ENCODE measurements around the gene BCAS3. TPM values are rescaled to one million over a fixed set of nuclear protein-coding genes. Genes with fewer than 3 reads are reported as not detected.

Gene BCAS3
- total RNA-seq, 4 donors from 2014 or later, result 42.1 to 84.7 (median 54.1) TPM

DNA sequence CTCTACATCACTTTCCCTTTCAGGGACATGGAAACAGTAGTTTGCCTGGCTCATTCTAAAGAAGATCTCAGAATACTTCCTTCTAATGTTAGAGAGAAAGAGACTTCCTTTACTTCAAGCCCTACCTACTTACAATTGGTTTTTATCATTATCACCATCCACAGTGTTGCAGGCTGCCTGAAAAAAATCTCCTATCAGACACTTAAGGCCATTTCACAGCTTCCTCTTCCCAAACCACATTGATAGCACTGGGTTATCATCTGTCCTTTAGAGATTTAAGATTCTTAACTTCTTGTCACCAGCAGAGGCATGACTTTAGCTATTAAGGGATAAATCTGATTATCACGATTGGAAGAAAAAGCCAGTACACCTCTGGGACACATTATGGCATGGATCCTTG, 543.5 kb downstream of the BCAS3 start:
- no peak overlapping the region for H3K4me3 ChIP-seq (ENCODE audit: low read depth, poor library complexity, severe bottlenecking)
- WGBS, 2 donors, result 79 to 96% methylated on average over 1 of the region's 1 CpG
- intact Hi-C loops (cut with DNase I; ENCODE audit: low total_unique reads), result no loop called here
- no peak for TF ChIP-seq POLR2A (IDR thresholded peaks at IDR 0.05)
- TF ChIP-seq, protein P1, sequence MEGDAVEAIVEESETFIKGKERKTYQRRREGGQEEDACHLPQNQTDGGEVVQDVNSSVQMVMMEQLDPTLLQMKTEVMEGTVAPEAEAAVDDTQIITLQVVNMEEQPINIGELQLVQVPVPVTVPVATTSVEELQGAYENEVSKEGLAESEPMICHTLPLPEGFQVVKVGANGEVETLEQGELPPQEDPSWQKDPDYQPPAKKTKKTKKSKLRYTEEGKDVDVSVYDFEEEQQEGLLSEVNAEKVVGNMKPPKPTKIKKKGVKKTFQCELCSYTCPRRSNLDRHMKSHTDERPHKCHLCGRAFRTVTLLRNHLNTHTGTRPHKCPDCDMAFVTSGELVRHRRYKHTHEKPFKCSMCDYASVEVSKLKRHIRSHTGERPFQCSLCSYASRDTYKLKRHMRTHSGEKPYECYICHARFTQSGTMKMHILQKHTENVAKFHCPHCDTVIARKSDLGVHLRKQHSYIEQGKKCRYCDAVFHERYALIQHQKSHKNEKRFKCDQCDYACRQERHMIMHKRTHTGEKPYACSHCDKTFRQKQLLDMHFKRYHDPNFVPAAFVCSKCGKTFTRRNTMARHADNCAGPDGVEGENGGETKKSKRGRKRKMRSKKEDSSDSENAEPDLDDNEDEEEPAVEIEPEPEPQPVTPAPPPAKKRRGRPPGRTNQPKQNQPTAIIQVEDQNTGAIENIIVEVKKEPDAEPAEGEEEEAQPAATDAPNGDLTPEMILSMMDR (IDR thresholded peaks at IDR 0.05), result no peak
- no peak for DNase-seq (ENCODE audit: low spot score in 2 of 2)

DNA sequence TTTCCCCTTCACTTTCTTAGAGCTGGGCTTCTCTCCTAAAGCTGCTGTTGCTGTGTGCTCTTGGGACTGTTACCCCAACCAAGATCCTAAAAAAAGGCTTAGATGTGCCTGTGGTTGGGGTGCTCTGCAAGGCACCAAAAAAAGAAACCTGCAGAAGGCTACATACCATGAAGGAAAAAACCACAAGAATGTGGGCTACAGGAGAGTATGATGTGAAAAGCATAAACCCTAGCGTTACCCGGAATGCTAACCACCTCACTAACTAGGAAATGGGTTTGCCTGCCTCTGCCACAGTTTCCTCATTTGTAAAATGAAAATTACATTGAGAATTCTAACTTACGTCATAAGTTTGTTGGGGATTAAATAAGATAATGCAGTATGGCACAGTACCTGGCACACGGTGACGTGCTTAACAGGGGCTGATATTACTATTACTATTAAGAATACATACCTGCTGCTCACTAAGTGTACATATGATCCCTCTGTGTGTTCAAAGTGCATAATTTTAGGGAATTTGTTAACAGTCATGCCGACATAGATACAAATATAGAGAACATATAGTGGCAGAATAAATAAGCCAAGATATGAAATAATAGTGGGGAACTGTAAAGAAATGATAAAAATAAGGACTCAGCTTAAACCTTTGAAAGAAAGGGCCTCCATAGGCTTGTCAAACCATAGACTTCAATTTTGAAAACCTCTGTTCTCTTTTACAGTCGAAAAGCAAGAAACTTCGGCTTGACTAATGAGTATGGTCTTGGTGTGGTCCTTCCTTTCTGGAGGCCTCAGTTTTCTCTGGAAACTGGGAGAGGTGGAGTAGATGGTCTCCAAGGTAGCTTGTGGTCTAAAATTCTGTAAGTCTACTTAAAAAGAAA, 544.2 kb downstream of the BCAS3 start:
- 88 to 92% methylated on average over 8 of the region's 8 CpGs for WGBS, 2 donors
- TF ChIP-seq, protein P1 (IDR thresholded peaks at IDR 0.05), result no peak
- intact Hi-C loops (cut with DNase I; ENCODE audit: low total_unique reads), result no loop called here
- DNase-seq (ENCODE audit: low spot score in 2 of 2), result no peak
- H3K4me3 ChIP-seq (ENCODE audit: low read depth, poor library complexity, severe bottlenecking), result no peak overlapping the region

DNA sequence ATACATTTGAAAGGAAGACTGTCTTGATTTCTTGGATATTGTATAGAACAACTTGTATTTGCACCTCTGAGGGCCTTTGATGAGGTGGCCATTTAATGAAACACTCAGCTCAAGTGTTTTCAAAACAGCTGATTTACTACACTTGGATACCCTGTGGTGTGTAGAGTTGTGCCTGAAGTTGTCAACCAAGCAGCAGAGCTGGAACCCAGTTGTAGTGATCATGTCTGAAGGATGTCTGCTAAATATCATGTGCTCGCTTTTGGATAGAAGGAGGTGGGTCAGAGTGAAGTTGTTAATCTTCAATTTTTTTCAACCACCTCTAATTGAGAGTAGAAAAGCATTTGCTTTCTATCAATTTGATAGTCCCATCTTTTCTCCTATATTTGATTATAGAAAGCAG, 546.1 kb downstream of the BCAS3 start:
- H3K4me3 ChIP-seq (ENCODE audit: low read depth, poor library complexity, severe bottlenecking), result no peak overlapping the region
- no peak for DNase-seq (ENCODE audit: low spot score in 2 of 2)
- WGBS, 2 donors, result 96 to 100% methylated on average over 1 of the region's 1 CpG
- intact Hi-C loops (cut with DNase I; ENCODE audit: low total_unique reads), result no loop called here
- TF ChIP-seq POLR2A (IDR thresholded peaks at IDR 0.05), result no peak
- TF ChIP-seq, protein P1 (IDR thresholded peaks at IDR 0.05), result no peak

DNA sequence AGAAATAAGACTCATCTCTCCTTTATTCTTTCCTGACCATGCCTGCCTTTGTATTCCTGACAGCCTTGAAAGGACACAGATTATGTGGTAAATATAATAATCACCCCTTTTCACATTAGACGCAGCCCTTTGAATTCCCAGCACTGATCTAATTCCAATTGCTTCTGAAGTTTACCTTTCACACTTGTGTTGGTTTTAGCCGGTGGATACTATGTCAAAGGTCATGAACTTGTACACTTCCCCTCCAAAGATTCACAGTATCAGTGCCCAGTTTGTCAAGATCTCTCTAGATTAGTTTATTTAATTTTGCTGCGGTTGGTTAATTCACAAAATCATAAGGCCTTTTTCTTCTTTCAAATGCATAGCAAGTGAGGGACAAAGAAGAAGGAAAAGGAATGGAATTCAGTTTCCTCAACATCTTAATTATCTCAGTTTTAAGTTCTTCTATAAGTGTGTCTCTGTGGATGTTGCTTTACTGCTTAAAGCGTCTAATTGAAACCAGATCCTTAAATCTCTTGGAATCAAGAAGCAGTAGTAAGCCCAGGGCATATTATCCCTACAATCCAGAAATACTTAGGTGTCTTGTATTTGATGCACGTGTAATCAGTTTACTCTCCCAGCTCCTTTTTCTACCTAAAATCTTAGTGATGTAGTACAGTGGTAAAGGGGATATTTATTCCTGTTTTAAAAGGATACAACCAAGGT, 547.7 kb downstream of the BCAS3 start:
- TF ChIP-seq POLR2A (IDR thresholded peaks at IDR 0.05), result no peak
- TF ChIP-seq, protein P1 (IDR thresholded peaks at IDR 0.05), result no peak
- 86 to 87% methylated on average over 5 of the region's 5 CpGs for WGBS, 2 donors
- intact Hi-C loops (cut with DNase I; ENCODE audit: low total_unique reads), result no loop called here
- H3K4me3 ChIP-seq (ENCODE audit: low read depth, poor library complexity, severe bottlenecking), result no peak overlapping the region
- DNase-seq (ENCODE audit: low spot score in 2 of 2), result no peak

DNA sequence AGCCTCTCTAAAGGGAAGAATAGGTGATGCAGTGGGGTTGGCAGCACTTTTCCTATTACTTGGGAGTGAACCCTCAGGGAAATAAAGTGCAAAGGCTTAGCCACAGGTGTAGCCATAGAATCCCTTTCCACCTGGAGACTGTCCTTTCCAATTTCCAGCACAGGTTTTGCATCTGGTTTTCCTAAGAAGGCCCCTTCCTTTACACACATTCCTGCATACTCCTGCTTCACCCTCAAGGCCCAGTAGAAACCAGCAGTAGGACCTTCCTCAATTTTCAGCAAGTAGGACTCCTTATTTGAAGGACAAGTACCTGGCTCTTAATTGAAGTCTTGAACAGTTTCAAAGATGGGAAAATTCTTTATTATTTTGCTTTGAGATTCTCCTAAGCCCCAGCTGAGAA, 550.2 kb downstream of the BCAS3 start:
- no peak overlapping the region for H3K4me3 ChIP-seq (ENCODE audit: low read depth, poor library complexity, severe bottlenecking)
- no peak for DNase-seq (ENCODE audit: low spot score in 2 of 2)
- TF ChIP-seq, protein P1 (IDR thresholded peaks at IDR 0.05), result no peak
- no peak for TF ChIP-seq POLR2A (IDR thresholded peaks at IDR 0.05)
- intact Hi-C loops (cut with DNase I; ENCODE audit: low total_unique reads), result no loop called here

Measured in lower leg skin (tissue), 4 donors.